Bronchial epithelial cell (primary cell): ENCODE measurements around the gene COG8. TPM values are rescaled to one million over a fixed set of nuclear protein-coding genes. Genes with fewer than 3 reads are reported as not detected.
A peak's percentile ranks its signal among the peaks of the same experiment; 100 is the strongest.

Source experiments
- DNase-seq: peaks from one replicate; pipeline ENCODE4 v3.0.0-alpha.2; 2010; ENCODE audit warnings: low read depth
- FAIRE-seq: peaks from 2 replicates; lab custom pipeline; 2011; peaks lifted over from hg19 to GRCh38; lab: Jason Lieb, UNC
- H3K27me3 ChIP-seq: 2 replicates; pipeline ENCODE4 v1.5.1; 2011; ENCODE audit warnings: low read length; ENCODE audit not compliant: control insufficient read depth, insufficient read depth
- H3K36me3 ChIP-seq: 2 replicates; pipeline ENCODE4 v1.5.1; 2011; ENCODE audit warnings: low read length; ENCODE audit not compliant: control insufficient read depth, insufficient read depth
- H3K4me3 ChIP-seq: 2 replicates; pipeline ENCODE4 v1.5.1; 2011; ENCODE audit warnings: mild to moderate bottlenecking, low read depth, low read length, control low read depth
- total RNA-seq: library from RNA; depleted of rRNA; stranded (reverse); fragments of >200 nt; gene quantifications from 2 replicates; pipeline ENCODE4 v1.2.1, GENCODE V29; 2014
- TF ChIP-seq, protein P1 (sequence below): IDR thresholded peaks from 2 replicates; pipeline ENCODE4 v1.5.1; 2011; ENCODE audit warnings: mild to moderate bottlenecking, moderate library complexity, low read length, control low read depth, inconsistent platforms; ENCODE audit not compliant: insufficient read depth, severe bottlenecking

Gene COG8, protein sequence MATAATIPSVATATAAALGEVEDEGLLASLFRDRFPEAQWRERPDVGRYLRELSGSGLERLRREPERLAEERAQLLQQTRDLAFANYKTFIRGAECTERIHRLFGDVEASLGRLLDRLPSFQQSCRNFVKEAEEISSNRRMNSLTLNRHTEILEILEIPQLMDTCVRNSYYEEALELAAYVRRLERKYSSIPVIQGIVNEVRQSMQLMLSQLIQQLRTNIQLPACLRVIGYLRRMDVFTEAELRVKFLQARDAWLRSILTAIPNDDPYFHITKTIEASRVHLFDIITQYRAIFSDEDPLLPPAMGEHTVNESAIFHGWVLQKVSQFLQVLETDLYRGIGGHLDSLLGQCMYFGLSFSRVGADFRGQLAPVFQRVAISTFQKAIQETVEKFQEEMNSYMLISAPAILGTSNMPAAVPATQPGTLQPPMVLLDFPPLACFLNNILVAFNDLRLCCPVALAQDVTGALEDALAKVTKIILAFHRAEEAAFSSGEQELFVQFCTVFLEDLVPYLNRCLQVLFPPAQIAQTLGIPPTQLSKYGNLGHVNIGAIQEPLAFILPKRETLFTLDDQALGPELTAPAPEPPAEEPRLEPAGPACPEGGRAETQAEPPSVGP
- total RNA-seq = 18.2 and 18.7 TPM in 2 replicates

- TF ChIP-seq, protein P1, sequence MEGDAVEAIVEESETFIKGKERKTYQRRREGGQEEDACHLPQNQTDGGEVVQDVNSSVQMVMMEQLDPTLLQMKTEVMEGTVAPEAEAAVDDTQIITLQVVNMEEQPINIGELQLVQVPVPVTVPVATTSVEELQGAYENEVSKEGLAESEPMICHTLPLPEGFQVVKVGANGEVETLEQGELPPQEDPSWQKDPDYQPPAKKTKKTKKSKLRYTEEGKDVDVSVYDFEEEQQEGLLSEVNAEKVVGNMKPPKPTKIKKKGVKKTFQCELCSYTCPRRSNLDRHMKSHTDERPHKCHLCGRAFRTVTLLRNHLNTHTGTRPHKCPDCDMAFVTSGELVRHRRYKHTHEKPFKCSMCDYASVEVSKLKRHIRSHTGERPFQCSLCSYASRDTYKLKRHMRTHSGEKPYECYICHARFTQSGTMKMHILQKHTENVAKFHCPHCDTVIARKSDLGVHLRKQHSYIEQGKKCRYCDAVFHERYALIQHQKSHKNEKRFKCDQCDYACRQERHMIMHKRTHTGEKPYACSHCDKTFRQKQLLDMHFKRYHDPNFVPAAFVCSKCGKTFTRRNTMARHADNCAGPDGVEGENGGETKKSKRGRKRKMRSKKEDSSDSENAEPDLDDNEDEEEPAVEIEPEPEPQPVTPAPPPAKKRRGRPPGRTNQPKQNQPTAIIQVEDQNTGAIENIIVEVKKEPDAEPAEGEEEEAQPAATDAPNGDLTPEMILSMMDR = peak; percentile 92
- Histone ChIP-seq H3K27me3 (no peaks in the 10 kb centered on the region), H3K36me3 (peaks cover 17% of the 10 kb centered on the region), H3K4me3 (peak within 1 kb of the TSS; percentile 90)
- peak; percentile 96 for DNase-seq
- peak; percentile 60 for FAIRE-seq
Observed at GRCh38 chr16:69339289-69340094, at the start of gene COG8, which contains the start of gene NIP7. COG8 (minus strand) TSS chr16:69339564; CDS start chr16:69339552, 12 bp downstream. NIP7 (plus strand) TSS chr16:69339772; CDS start chr16:69339830, 58 bp downstream.

GRCh38 chr16:69386596-69386995 is 47.2 kb upstream of the COG8 start:
- no peak for FAIRE-seq
- no peak overlapping the region for H3K4me3 ChIP-seq

GRCh38 chr16:69384974-69385373 is 45.6 kb upstream of the COG8 start:
- no peak for FAIRE-seq
- TF ChIP-seq, protein P1 = no peak

More at GRCh38 chr16:69386596-69386995, 47.2 kb upstream of the COG8 start:
- H3K36me3 ChIP-seq = peaks cover 7% of the 10 kb centered on the region
- TF ChIP-seq, protein P1 = no peak
- no peak for DNase-seq
- H3K27me3 ChIP-seq = no peaks in the 10 kb centered on the region

GRCh38 chr16:69382421-69382820 is 43.1 kb upstream of the COG8 start:
- no peak for DNase-seq
- no peak for FAIRE-seq
- TF ChIP-seq, protein P1 = no peak
- Histone ChIP-seq H3K36me3 (peaks cover 7% of the 10 kb centered on the region), H3K27me3 (no peaks in the 10 kb centered on the region), H3K4me3 (no peak overlapping the region)

More at GRCh38 chr16:69384974-69385373, 45.6 kb upstream of the COG8 start:
- H3K36me3 ChIP-seq = peaks cover 7% of the 10 kb centered on the region
- H3K27me3 ChIP-seq = no peaks in the 10 kb centered on the region
- H3K4me3 ChIP-seq = peak overlapping the region; percentile 57
- no peak for DNase-seq

DNA sequence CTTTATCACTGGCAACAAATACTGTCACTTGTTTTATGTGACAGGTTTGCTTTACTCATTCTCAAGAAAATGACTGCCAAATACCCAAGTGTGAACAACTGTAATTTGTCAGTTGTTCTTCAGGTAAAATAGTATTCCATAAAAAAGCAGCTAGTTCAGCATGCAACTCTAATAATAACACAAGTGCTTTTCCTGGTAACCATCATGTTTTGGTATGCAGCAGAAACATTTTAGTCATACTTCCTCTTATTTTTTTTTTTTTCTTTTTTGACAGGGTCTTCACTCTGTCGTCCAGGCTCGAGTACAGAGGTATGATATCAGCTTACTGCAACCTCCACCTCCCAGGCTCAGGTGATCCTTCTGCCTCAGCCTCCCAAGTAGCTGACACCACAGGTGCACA is 41.9 kb upstream of the COG8 start:
- FAIRE-seq (no peak), DNase-seq (no peak)
- peaks cover 7% of the 10 kb centered on the region for H3K36me3 ChIP-seq
- no peaks in the 10 kb centered on the region for H3K27me3 ChIP-seq
- no peak overlapping the region for H3K4me3 ChIP-seq
- TF ChIP-seq, protein P1 = no peak
